GM12873 (cell line): ENCODE measurements around the gene SPINT1.

Experiments
- CTCF ChIP-seq: IDR thresholded peaks from 2 replicates; pipeline ENCODE4 v1.5.1; 2012; ENCODE audit warnings: low read depth, mild to moderate bottlenecking, moderate library complexity, low read length, control low read depth; ENCODE audit not compliant: insufficient read depth; ENCODE audit errors: missing control alignments

The SPINT1 gene

GRCh38 chr15:40831861-40832260 lies 12.0 kb upstream of the SPINT1 start:
- TF ChIP-seq CTCF, result no peak

DNA sequence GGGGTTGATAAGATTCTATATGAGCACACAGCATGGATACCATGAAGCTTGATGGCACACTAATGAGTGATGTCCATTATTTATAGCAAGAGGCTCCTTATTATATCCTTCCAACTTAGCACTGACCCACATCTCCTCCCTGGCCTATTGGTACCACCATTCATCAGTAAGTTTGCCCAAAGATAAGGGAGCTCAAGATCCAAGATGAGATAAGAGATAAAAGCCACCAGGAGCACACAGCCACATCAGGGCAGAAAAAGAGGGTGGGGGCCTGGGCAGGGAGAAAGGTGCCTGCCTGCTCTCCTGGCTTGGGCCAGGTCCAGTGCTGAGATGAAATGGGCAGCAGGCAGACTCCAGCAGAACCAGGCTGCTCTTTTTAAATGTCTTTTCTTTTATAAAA lies 10.9 kb upstream of the SPINT1 start:
- no peak for TF ChIP-seq CTCF

- no peak for TF ChIP-seq CTCF
Measured at GRCh38 chr15:40836020-40836419, 7.8 kb upstream of the SPINT1 start.

- no peak for TF ChIP-seq CTCF
Measured at GRCh38 chr15:40838756-40839155, 5.1 kb upstream of the SPINT1 start.

- no peak for TF ChIP-seq CTCF
Measured at GRCh38 chr15:40841741-40842140, 2.1 kb upstream of the SPINT1 start.

GRCh38 chr15:40843261-40843884 lies 475 bp upstream of the SPINT1 start:
- TF ChIP-seq CTCF, result no peak

- TF ChIP-seq CTCF, result no peak
Measured at GRCh38 chr15:40844696-40845030, 815 bp downstream of the SPINT1 start.
